Fibroblast of lung (primary cell): ENCODE data around the gene F2R.

Source experiments
- CTCF ChIP-seq, 2 donors: IDR thresholded peaks in 1 of 2; conservative IDR thresholded peaks in 1 of 2; 1 replicate in 1 of 2; 2 replicates in 1 of 2; pipeline ENCODE4 v1.5.1; 2011 to 2012; ENCODE audit warnings: low read length in 2 of 2, control low read depth in 1 of 2, inconsistent platforms in 1 of 2, low read depth in 1 of 2, mild to moderate bottlenecking in 1 of 2
- EZH2 ChIP-seq: IDR thresholded peaks from 2 replicates; pipeline ENCODE4 v1.5.1; 2012; ENCODE audit warnings: low read length, control low read depth, mild to moderate bottlenecking; ENCODE audit errors: missing control alignments

GRCh38 chr5:76688212-76688611 is 27.7 kb upstream of the F2R start:
- TF ChIP-seq CTCF (conservative IDR thresholded peaks at IDR 0.05 in 1 of 2, IDR thresholded peaks at IDR 0.05 in 1 of 2; ENCODE audit: low read depth in 1 of 2, low read length in 2 of 2) = no peak
- TF ChIP-seq EZH2 = no peak
